MM.1S (cell line): Measurements from ENCODE around the gene TSEN34.

ENCODE experiments used
- CTCF ChIP-seq: fragments of 300-600 bp; sonication (generic); IDR thresholded peaks from 2 replicates; pipeline ENCODE4 v1.5.1; 2016; ENCODE audit warnings: antibody characterized with exemption, low read length, mixed read lengths
- EZH2 ChIP-seq: fragments of 300-600 bp; sonication (generic); optimal IDR thresholded peaks from 2 replicates; pipeline ENCODE3; 2017; ENCODE audit warnings: low read depth, mild to moderate bottlenecking, antibody characterized with exemption, low read length, mixed read lengths

DNA sequence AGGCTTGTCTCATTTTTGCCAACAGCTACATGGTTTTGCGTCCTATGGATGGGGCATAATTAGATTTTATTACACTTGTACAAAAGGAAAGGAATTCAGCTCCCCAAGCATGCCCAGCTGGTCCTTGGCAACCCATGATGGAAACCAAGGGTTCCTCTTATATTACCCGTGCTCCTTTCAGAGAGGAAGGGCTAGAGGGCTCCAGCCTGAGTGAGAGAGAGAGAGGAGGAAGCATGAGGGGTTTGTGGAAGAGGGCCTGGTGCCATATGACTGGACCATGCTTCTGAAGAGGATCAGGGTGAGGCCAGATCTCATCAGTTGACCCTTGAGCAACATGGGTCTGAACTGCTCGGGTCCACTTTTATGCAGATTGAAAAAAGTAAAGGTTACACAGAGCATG is 6.0 kb downstream of the TSEN34 start:
- TF ChIP-seq CTCF (no peak), EZH2 (no peak)
